ENCODE data around the gene ACY1. TPM values are rescaled to one million over a fixed set of nuclear protein-coding genes. Genes with fewer than 3 reads are reported as not detected.
"Not testable (repeated sequence)": the region's sequence is repeated elsewhere in the genome, so short reads cannot be mapped to it uniquely, and the experiment has no call there.

ACY1 gene
- total RNA-seq, 4 donors from 2014 or later, result 20.2 to 42.7 (median 33.6) TPM

- H3K36me3 ChIP-seq, result peaks cover 8 to 25% (median 13%) of the 10 kb centered on the region in 3 donors
- intact Hi-C loops (cut with DNase I), result no loop called here
- H3K9me3 ChIP-seq, result no peaks in the 10 kb centered on the region
- H3K27ac ChIP-seq, result no peak overlapping the region
- peaks cover 12 to 51% (median 16%) of the 10 kb centered on the region in 3 donors for H3K4me1 ChIP-seq
- no peaks in the 10 kb centered on the region for H3K27me3 ChIP-seq
- H3K4me3 ChIP-seq, result no peak overlapping the region
- TF ChIP-seq POLR2A (IDR thresholded peaks at IDR 0.05), result no peak
- no peak for TF ChIP-seq CTCF (IDR thresholded peaks at IDR 0.05)
- no peak for DNase-seq
- 74 to 80% methylated on average over 9 to 15 of the region's 15 CpGs for WGBS, 2 donors
Observed at GRCh38 chr3:51988286-51989146, 5.2 kb downstream of the ACY1 start.

- H3K4me3 ChIP-seq; H3K9me3 ChIP-seq; H3K27me3 ChIP-seq; intact Hi-C loops (cut with DNase I); DNase-seq; H3K27ac ChIP-seq: not testable (repeated sequence)
- H3K36me3 ChIP-seq, result peaks cover 15 to 40% (median 24%) of the 10 kb centered on the region in 3 donors
- peaks cover 12 to 59% (median 25%) of the 10 kb centered on the region in 3 donors for H3K4me1 ChIP-seq
- WGBS, 2 donors, result 76% methylated on average over 7 of the region's 38 CpGs; no CpG with 5 or more reads in 1 of the 2 donors
Observed at GRCh38 chr3:51990501-51990971, 7.2 kb downstream of the ACY1 start.

- no peak overlapping the region for H3K27ac ChIP-seq
- 75 to 76% methylated on average over 2 to 3 of the region's 3 CpGs for WGBS, 2 donors
- peaks cover 15 to 40% (median 24%) of the 10 kb centered on the region in 3 donors for H3K36me3 ChIP-seq
- no peak overlapping the region for H3K4me3 ChIP-seq
- H3K4me1 ChIP-seq, result peaks cover 12 to 64% (median 25%) of the 10 kb centered on the region in 3 donors
- H3K27me3 ChIP-seq, result no peaks in the 10 kb centered on the region
- DNase-seq, result no peak
- no peaks in the 10 kb centered on the region for H3K9me3 ChIP-seq
- TF ChIP-seq CTCF (IDR thresholded peaks at IDR 0.05) (no peak), POLR2A (IDR thresholded peaks at IDR 0.05) (no peak)
- intact Hi-C loops (cut with DNase I), result no loop called here
Observed at GRCh38 chr3:51992017-51992682, 8.8 kb downstream of the ACY1 start.

- H3K27ac ChIP-seq; H3K4me3 ChIP-seq; H3K9me3 ChIP-seq; H3K27me3 ChIP-seq; intact Hi-C loops (cut with DNase I); DNase-seq: not testable (repeated sequence)
- Histone ChIP-seq H3K4me1 (peaks cover 12 to 73% (median 25%) of the 10 kb centered on the region in 3 donors), H3K36me3 (peaks cover 15 to 40% (median 24%) of the 10 kb centered on the region in 3 donors)
- WGBS, 2 donors, result no CpG with 5 or more reads among the region's 13 CpGs
Observed at GRCh38 chr3:51993657-51994056, 10.3 kb downstream of the ACY1 start.

GRCh38 chr3:51994530-51994929 lies 11.2 kb downstream of the ACY1 start:
- Histone ChIP-seq H3K4me3 (peak overlapping the region; percentile 70 to 90 (median 82)), H3K27ac (peak overlapping the region; percentile 2 to 92 (median 90)), H3K36me3 (peaks cover 15 to 40% (median 24%) of the 10 kb centered on the region in 3 donors), H3K9me3 (no peaks in the 10 kb centered on the region), H3K27me3 (peaks cover 0 to 7% (median 0%) of the 10 kb centered on the region in 4 donors), H3K4me1 (peaks cover 9 to 69% (median 25%) of the 10 kb centered on the region in 3 donors)
- TF ChIP-seq POLR2A (IDR thresholded peaks at IDR 0.05) (no peak), CTCF (IDR thresholded peaks at IDR 0.05) (no peak)
- intact Hi-C loops (cut with DNase I), result no loop called here
- WGBS, 2 donors, result 48 to 58% methylated on average over 2 of the region's 2 CpGs
- DNase-seq, result no peak

Data from esophagus squamous epithelium (tissue), 5 donors.